Uterus (tissue), 4 donors: ENCODE measurements around the gene TIGD7. TPM values are rescaled to one million over a fixed set of nuclear protein-coding genes. Genes with fewer than 3 reads are reported as not detected.

Experiments
- DNase-seq, 2 donors: peaks; one replicate each; pipeline ENCODE4 v3.0.0-alpha.2; 2019 to 2020
- H3K27ac ChIP-seq, 2 donors: fragments of 200-600 bp; sonication (generic); 1 replicate in 1 of 2; 2 replicates in 1 of 2; pipeline ENCODE4 v1.5.1; 2016 to 2018
- H3K27me3 ChIP-seq, 2 donors: fragments of 200-600 bp; sonication (generic); one replicate each; pipeline ENCODE4 v1.5.1; 2018 to 2019; ENCODE audit warnings: control low read depth in 1 of 2
- H3K36me3 ChIP-seq, 2 donors: fragments of 200-600 bp; sonication (generic); one replicate each; pipeline ENCODE4 v1.5.1; 2019; ENCODE audit warnings: control low read depth in 1 of 2
- H3K4me1 ChIP-seq, 2 donors: fragments of 200-600 bp; sonication (generic); one replicate each; pipeline ENCODE4 v1.5.1; 2018 to 2019; ENCODE audit warnings: control low read depth in 1 of 2
- H3K4me3 ChIP-seq, 2 donors: fragments of 200-600 bp; sonication (generic); 1 replicate in 1 of 2; 2 replicates in 1 of 2; pipeline ENCODE4 v1.5.1; 2018 to 2019; ENCODE audit warnings: mild to moderate bottlenecking in 1 of 2
- H3K9me3 ChIP-seq, 2 donors: fragments of 200-600 bp; sonication (generic); one replicate each; pipeline ENCODE4 v1.5.1; 2019; ENCODE audit warnings: control low read depth in 1 of 2
- CTCF ChIP-seq, 4 experiments: fragments of 200-600 bp in 2 of 4; fragments of 450-650 bp in 2 of 4; sonication (generic) in 2 of 4; IDR thresholded peaks; one replicate each; pipeline ENCODE4 v1.5.1; 2016 to 2019; ENCODE audit warnings: antibody characterized with exemption in 4 of 4, mild to moderate bottlenecking in 2 of 4, moderate library complexity in 1 of 4
- POLR2A ChIP-seq, 2 donors: fragments of 450-650 bp; IDR thresholded peaks; one replicate each; pipeline ENCODE4 v1.6.1; 2016; ENCODE audit warnings: antibody characterized with exemption in 2 of 2, mild to moderate bottlenecking in 1 of 2, moderate library complexity in 1 of 2
- intact Hi-C: fragments of 100-400 bp; cut with DNase I; formaldehyde crosslinking; loops from one replicate; pipeline ENCODE4 v1.15.1; 2023; ENCODE audit warnings: low total_unique reads
- total RNA-seq, 4 donors: library from RNA; depleted of rRNA in 3 of 4; stranded (reverse); fragments of >200 nt in 3 of 4; gene quantifications; one replicate each; pipeline versions ENCODE4 v1.1.0 to v1.2.4, GENCODE V29; 2014 to 2023
- donor health status: DM: yes; HTN: yes; CAD: no.

TIGD7 gene
- 10 to 100 TPM in 2 of 4 donors, 1 to 10 TPM in 2; 1.5 to 21.8 (median 10.1) TPM for total RNA-seq

GRCh38 chr16:3305109-3306068 lies at the start of gene TIGD7, which contains the start of gene ZNF75A:
TSS of gene TIGD7 (minus strand) at chr16:3305430. CDS start at chr16:3300614, 4,816 bp downstream.
TSS of gene ZNF75A (plus strand) at chr16:3305497. CDS start at chr16:3308429, 2,932 bp downstream.
- DNase-seq = peak; percentile 71 to 83
- H3K4me3 ChIP-seq = peak within 1 kb of the TSS; percentile 59 to 69
- peaks cover 0 to 68% of the 10 kb centered on the region in 2 donors for H3K9me3 ChIP-seq
- intact Hi-C loops = no loop called here
- H3K27ac ChIP-seq = peak within 1 kb of the TSS; percentile 73 to 81
- no peaks in the 10 kb centered on the region for H3K36me3 ChIP-seq
- TF ChIP-seq POLR2A (IDR thresholded peaks at IDR 0.05) = peak; percentile 49 to 82
- peak in 1 of 4 experiments; percentile 17 for TF ChIP-seq CTCF (IDR thresholded peaks at IDR 0.05)
- no peaks in the 10 kb centered on the region for H3K4me1 ChIP-seq
- H3K27me3 ChIP-seq = no peaks in the 10 kb centered on the region

GRCh38 chr16:3349175-3349574 lies 43.9 kb upstream of the TIGD7 start:
- no peak for TF ChIP-seq CTCF (IDR thresholded peaks at IDR 0.05)
- TF ChIP-seq POLR2A (IDR thresholded peaks at IDR 0.05) = no peak

GRCh38 chr16:3348547-3349167 lies 43.4 kb upstream of the TIGD7 start:
- Histone ChIP-seq H3K27ac (no peak overlapping the region), H3K4me1 (no peaks in the 10 kb centered on the region), H3K27me3 (no peaks in the 10 kb centered on the region), H3K36me3 (no peaks in the 10 kb centered on the region), H3K9me3 (no peaks in the 10 kb centered on the region), H3K4me3 (no peak overlapping the region)
- DNase-seq = no peak
- intact Hi-C loops = no loop called here
- TF ChIP-seq POLR2A (IDR thresholded peaks at IDR 0.05) (no peak), CTCF (IDR thresholded peaks at IDR 0.05) (no peak)

More at GRCh38 chr16:3349175-3349574, 43.9 kb upstream of the TIGD7 start:
- Histone ChIP-seq H3K9me3 (no peaks in the 10 kb centered on the region), H3K4me3 (no peak overlapping the region), H3K27ac (no peak overlapping the region), H3K36me3 (no peaks in the 10 kb centered on the region), H3K4me1 (no peaks in the 10 kb centered on the region), H3K27me3 (no peaks in the 10 kb centered on the region)
- intact Hi-C loops = no loop called here
- no peak for DNase-seq

GRCh38 chr16:3347586-3347985 lies 42.4 kb upstream of the TIGD7 start:
- intact Hi-C loops = no loop called here
- Histone ChIP-seq H3K4me1 (no peaks in the 10 kb centered on the region), H3K4me3 (no peak overlapping the region), H3K9me3 (no peaks in the 10 kb centered on the region), H3K27me3 (no peaks in the 10 kb centered on the region), H3K27ac (no peak overlapping the region), H3K36me3 (no peaks in the 10 kb centered on the region)
- no peak for DNase-seq
- TF ChIP-seq CTCF (IDR thresholded peaks at IDR 0.05) = no peak
- no peak for TF ChIP-seq POLR2A (IDR thresholded peaks at IDR 0.05)

GRCh38 chr16:3346041-3346440 lies 40.8 kb upstream of the TIGD7 start:
- no peaks in the 10 kb centered on the region for H3K36me3 ChIP-seq
- DNase-seq = no peak
- H3K27me3 ChIP-seq = no peaks in the 10 kb centered on the region
- no peaks in the 10 kb centered on the region for H3K4me1 ChIP-seq
- TF ChIP-seq POLR2A (IDR thresholded peaks at IDR 0.05) (no peak), CTCF (IDR thresholded peaks at IDR 0.05) (no peak)
- intact Hi-C loops = no loop called here
- no peak overlapping the region for H3K4me3 ChIP-seq
- H3K27ac ChIP-seq = no peak overlapping the region
- H3K9me3 ChIP-seq = no peaks in the 10 kb centered on the region
